H1 (cell line): ENCODE data around the gene AFG1L. TPM values are rescaled to one million over a fixed set of nuclear protein-coding genes. Genes with fewer than 3 reads are reported as not detected.
A peak's percentile ranks its signal among the peaks of the same experiment; 100 is the strongest.

Source experiments
- CTCF ChIA-PET: fragments of 300-600 bp; sonication (Branson Sonifier 250); formaldehyde crosslinking; loops from one replicate; lab custom pipeline; 2021; ENCODE audit not compliant: partially characterized antibody; lab: Charles Lee
- POLR2A ChIA-PET: fragments of 300-600 bp; sonication (Branson Sonifier 250); formaldehyde crosslinking; loops from one replicate; lab custom pipeline; 2021; ENCODE audit warnings: inconsistent platforms; ENCODE audit not compliant: partially characterized antibody; lab: Charles Lee
- DNase-seq, 2 experiments: peaks; one replicate each; pipeline versions ENCODE4 v3.0.0 to v3.0.0-alpha.2; 2010 to 2022; ENCODE audit warnings: low spot score in 2 of 2, low read depth in 1 of 2, mixed read lengths in 1 of 2
- FAIRE-seq: peaks from 2 replicates; lab custom pipeline; 2011; peaks lifted over from hg19 to GRCh38; lab: Jason Lieb, UNC
- H2AFZ ChIP-seq: 2 replicates; pipeline ENCODE4 v1.8.1; 2012; ENCODE audit warnings: low read length, inconsistent platforms
- H2AK5ac ChIP-seq: 2 replicates; pipeline ENCODE4 v1.6.1; 2013; ENCODE audit warnings: low read depth, low read length
- H2BK120ac ChIP-seq: replicated peaks from 2 replicates; pipeline ENCODE3; 2013; ENCODE audit warnings: low read depth, low read length, inconsistent platforms
- H2BK12ac ChIP-seq: 2 replicates; pipeline ENCODE4 v1.6.1; 2013; ENCODE audit warnings: low read depth, low read length
- H2BK15ac ChIP-seq: 2 replicates; pipeline ENCODE4 v1.6.1; 2013; ENCODE audit warnings: low read length
- H2BK20ac ChIP-seq: 2 replicates; pipeline ENCODE4 v1.6.1; 2013; ENCODE audit warnings: low read length
- H2BK5ac ChIP-seq: 2 replicates; pipeline ENCODE4 v1.6.1; 2013; ENCODE audit warnings: low read depth, low read length
- H3K14ac ChIP-seq: 2 replicates; pipeline ENCODE4 v1.6.1; 2013; ENCODE audit warnings: inconsistent platforms; ENCODE audit not compliant: insufficient read length
- H3K18ac ChIP-seq: 2 replicates; pipeline ENCODE4 v1.6.1; 2013; ENCODE audit warnings: low read length; ENCODE audit errors: extremely low read depth
- H3K23ac ChIP-seq: 2 replicates; pipeline ENCODE4 v1.6.1; 2013; ENCODE audit warnings: inconsistent platforms; ENCODE audit not compliant: insufficient read length
- H3K23me2 ChIP-seq: 2 replicates; pipeline ENCODE4 v1.6.1; 2013; ENCODE audit warnings: low read depth, low read length
- H3K27ac ChIP-seq: 2 replicates; pipeline ENCODE4 v1.6.1; 2011; ENCODE audit warnings: low read depth, low read length, inconsistent platforms
- H3K27me3 ChIP-seq, 4 experiments: replicated peaks in 1 of 4; 1 replicate in 1 of 4; 2 replicates in 3 of 4; pipeline versions ENCODE4 v1.6.1 to v1.8.1; 2011 to 2013; ENCODE audit warnings: low read length in 3 of 4, mild to moderate bottlenecking in 3 of 4, inconsistent platforms in 2 of 4, mixed read lengths in 2 of 4, moderate library complexity in 1 of 4; ENCODE audit not compliant: control insufficient read depth in 3 of 4, insufficient read depth in 3 of 4; ENCODE audit errors: extremely low read depth in 1 of 4
- H3K36me3 ChIP-seq, 4 experiments: 2 replicates each; pipeline versions ENCODE4 v1.6.1 to v1.8.1; 2011 to 2013; ENCODE audit warnings: mild to moderate bottlenecking in 4 of 4, low read length in 3 of 4, moderate library complexity in 2 of 4, control low read depth in 1 of 4, inconsistent platforms in 1 of 4; ENCODE audit not compliant: insufficient read depth in 4 of 4, control insufficient read depth in 2 of 4
- H3K4ac ChIP-seq: replicated peaks from 2 replicates; pipeline ENCODE3; 2013; ENCODE audit warnings: low read length, low read depth, mixed read lengths, inconsistent platforms; ENCODE audit not compliant: insufficient read length
- H3K4me1 ChIP-seq, 4 experiments: replicated peaks in 1 of 4; 1 replicate in 1 of 4; 2 replicates in 3 of 4; pipeline versions ENCODE4 v1.6.1 to v1.8.1; 2011 to 2013; ENCODE audit warnings: low read length in 3 of 4, inconsistent platforms in 2 of 4, mixed read lengths in 1 of 4; ENCODE audit not compliant: insufficient read depth in 4 of 4, control insufficient read depth in 3 of 4
- H3K4me2 ChIP-seq, 2 experiments: 2 replicates each; pipeline versions ENCODE4 v1.6.1 to v1.8.1; 2011 to 2013; ENCODE audit warnings: low read depth in 2 of 2, low read length in 2 of 2, control low read depth in 1 of 2, inconsistent platforms in 1 of 2, mild to moderate bottlenecking in 1 of 2; ENCODE audit not compliant: insufficient read depth in 1 of 2
- H3K4me3 ChIP-seq, 4 experiments: fragments of 200-600, 300-600 bp in 1 of 4; sonication (generic), shearing (Covaris generic), sonication (Bioruptor Twin) in 1 of 4; 2 replicates each; pipeline versions ENCODE4 v1.5.1 to v1.8.1; 2011 to 2016; ENCODE audit warnings: low read length in 4 of 4, low read depth in 3 of 4, control low read depth in 2 of 4, inconsistent platforms in 2 of 4, mild to moderate bottlenecking in 2 of 4, mixed read lengths in 1 of 4, moderate library complexity in 1 of 4; ENCODE audit not compliant: insufficient read depth in 2 of 4; ENCODE audit errors: extremely low read depth in 1 of 4
- H3K56ac ChIP-seq: replicated peaks from 2 replicates; pipeline ENCODE3; 2013; ENCODE audit warnings: low read depth, mild to moderate bottlenecking, mixed read lengths, low read length, inconsistent platforms; ENCODE audit not compliant: insufficient read length
- H3K79me1 ChIP-seq: 2 replicates; pipeline ENCODE4 v1.6.1; 2013; ENCODE audit warnings: low read depth, low read length, control low read depth
- H3K79me2 ChIP-seq, 2 experiments: 2 replicates each; pipeline versions ENCODE4 v1.6.1 to v1.8.1; 2012 to 2013; ENCODE audit warnings: low read length in 2 of 2, mild to moderate bottlenecking in 2 of 2, inconsistent platforms in 1 of 2; ENCODE audit not compliant: insufficient read depth in 2 of 2, control insufficient read depth in 1 of 2
- H3K9ac ChIP-seq, 4 experiments: replicated peaks in 1 of 4; 1 replicate in 1 of 4; 2 replicates in 3 of 4; pipeline versions ENCODE4 v1.6.1 to v1.8.1; 2011 to 2013; ENCODE audit warnings: low read depth in 3 of 4, low read length in 3 of 4, control low read depth in 2 of 4, mild to moderate bottlenecking in 2 of 4, moderate library complexity in 2 of 4, inconsistent platforms in 1 of 4; ENCODE audit errors: extremely low read depth in 1 of 4
- H3K9me3 ChIP-seq, 2 experiments: 2 replicates each; pipeline versions ENCODE4 v1.6.1 to v1.8.1; 2012 to 2013; ENCODE audit warnings: mild to moderate bottlenecking in 2 of 2, moderate library complexity in 2 of 2, control low read depth in 1 of 2, inconsistent platforms in 1 of 2, low read depth in 1 of 2, low read length in 1 of 2, mixed read lengths in 1 of 2; ENCODE audit not compliant: insufficient read depth in 2 of 2
- H4K20me1 ChIP-seq, 2 experiments: replicated peaks in 1 of 2; 2 replicates each; pipeline versions ENCODE3 to v1.8.1; 2011 to 2013; ENCODE audit warnings: inconsistent platforms in 2 of 2, low read length in 2 of 2, mild to moderate bottlenecking in 1 of 2; ENCODE audit not compliant: insufficient read depth in 2 of 2, control insufficient read depth in 1 of 2
- H4K5ac ChIP-seq: 2 replicates; pipeline ENCODE4 v1.6.1; 2013; ENCODE audit warnings: low read length, low read depth, mixed read lengths, inconsistent platforms; ENCODE audit not compliant: insufficient read length
- H4K8ac ChIP-seq: 2 replicates; pipeline ENCODE4 v1.8.0; 2013; ENCODE audit warnings: mild to moderate bottlenecking, moderate library complexity, low read length, inconsistent platforms; ENCODE audit not compliant: insufficient read depth; ENCODE audit errors: extremely low read depth
- H4K91ac ChIP-seq: replicated peaks from 2 replicates; pipeline ENCODE3; 2013; ENCODE audit warnings: low read length, mixed read lengths, inconsistent platforms; ENCODE audit not compliant: insufficient read length
- CBX5 ChIP-seq: fragments of 300-800, 300-1000 bp; sonication (generic); IDR thresholded peaks from 2 replicates; pipeline ENCODE4 v1.7.1; 2016; ENCODE audit warnings: antibody characterized with exemption, low read length, low read depth
- CEBPB ChIP-seq: IDR thresholded peaks from 2 replicates; pipeline ENCODE4 v1.6.1; 2012; ENCODE audit warnings: low read depth, low read length
- CREB1 ChIP-seq: IDR thresholded peaks from 2 replicates; pipeline ENCODE4 v1.6.1; 2012; ENCODE audit warnings: inconsistent platforms
- EP300 ChIP-seq, 2 experiments: IDR thresholded peaks; 1 replicate in 1 of 2; 2 replicates in 1 of 2; pipeline ENCODE4 v1.6.1; 2011 to 2012; ENCODE audit warnings: low read depth in 2 of 2, low read length in 2 of 2, mild to moderate bottlenecking in 2 of 2, borderline replicate concordance in 1 of 2, inconsistent platforms in 1 of 2, moderate library complexity in 1 of 2
- KDM4A ChIP-seq: IDR thresholded peaks from one replicate; pipeline ENCODE4 v1.7.1; 2012; ENCODE audit warnings: low read depth, mild to moderate bottlenecking, moderate library complexity, low read length, inconsistent platforms; ENCODE audit not compliant: severe bottlenecking
- KDM5A ChIP-seq: fragments of 200-600 bp; IDR thresholded peaks from 2 replicates; pipeline ENCODE4 v1.7.1; 2012; ENCODE audit warnings: mild to moderate bottlenecking, low read length, inconsistent platforms, mixed read lengths
- MAFK ChIP-seq: IDR thresholded peaks from 2 replicates; pipeline ENCODE4 v1.6.1; 2012; ENCODE audit warnings: low read depth, mild to moderate bottlenecking, improper control_type of control experiment, low read length
- RAD21 ChIP-seq, 2 experiments: IDR thresholded peaks in 1 of 2; conservative IDR thresholded peaks in 1 of 2; 2 replicates each; pipeline ENCODE4 v1.6.1; 2011; ENCODE audit warnings: low read depth in 2 of 2, low read length in 2 of 2, improper control_type of control experiment in 1 of 2, inconsistent platforms in 1 of 2, mild to moderate bottlenecking in 1 of 2, moderate library complexity in 1 of 2
- RXRA ChIP-seq: IDR thresholded peaks from 2 replicates; pipeline ENCODE4 v1.6.1; 2011; ENCODE audit warnings: low read depth, mild to moderate bottlenecking, low read length, moderate library complexity; ENCODE audit not compliant: insufficient read depth
- SIN3A ChIP-seq, 2 experiments: IDR thresholded peaks in 1 of 2; conservative IDR thresholded peaks in 1 of 2; 2 replicates each; pipeline ENCODE4 v1.6.1; 2011 to 2012; ENCODE audit warnings: low read length in 2 of 2, improper control_type of control experiment in 1 of 2, low read depth in 1 of 2, mild to moderate bottlenecking in 1 of 2
- SIX5 ChIP-seq: IDR thresholded peaks from 2 replicates; pipeline ENCODE4 v1.6.1; 2011; ENCODE audit warnings: mild to moderate bottlenecking, low read depth, low read length
- SP2 ChIP-seq: IDR thresholded peaks from 2 replicates; pipeline ENCODE4 v1.6.1; 2012; ENCODE audit warnings: mild to moderate bottlenecking, low read length, inconsistent platforms
- WGBS, 2 experiments: shearing (Covaris generic) in 1 of 2; methylation state at CpG; one replicate each; pipeline versions ENCODE4 v1.1.6 to v1.1.7; 2013 to 2015; ENCODE audit warnings: low lambda C conversion rate in 2 of 2, mixed read lengths in 2 of 2, inconsistent platforms in 1 of 2, low coverage in 1 of 2, missing lambda C conversion rate in 1 of 2; ENCODE audit not compliant: insufficient replicate concordance in 2 of 2, insufficient coverage in 1 of 2, insufficient read length in 1 of 2; ENCODE audit errors: extremely low coverage in 1 of 2, missing lambda C conversion rate in 1 of 2; 5-methylcytosine and 5-hydroxymethylcytosine counted together
- polyA plus RNA-seq, 7 experiments: library from polyadenylated mRNA; depleted of rRNA in 3 of 7; stranded (reverse) in 5 of 7; unstranded in 2 of 7; fragments of >200 nt in 5 of 7; fragments of 200-250 nt in 2 of 7; gene quantifications; 1 replicate in 5 of 7; 2 replicates in 1 of 7; 4 replicates in 1 of 7; pipeline versions ENCODE4 v1.2.1 to v1.2.3, GENCODE V29; 2011 to 2013; ENCODE audit warnings: missing spikeins in 2 of 7, mixed read lengths in 2 of 7
- total RNA-seq: library from RNA; stranded (reverse); fragmentation: NEBNext Ultra II Directional; extraction: Animal tissue kit (Norgen Biotek cat#: 25700); gene quantifications from 2 replicates; pipeline ENCODE4 v1.2.1, GENCODE V29; 2021

AFG1L gene
- total and polyA plus RNA-seq, 2 of the 8 experiments (the other 6 are each of a cell fraction or from before 2014, with no cell fraction given): 0.98 to 5.7 TPM

- Histone ChIP-seq H2AK5ac (no peak overlapping the region), H3K4me3 (no peak overlapping the region), H2BK15ac (no peak overlapping the region), H3K4me2 (no peak overlapping the region), H3K4me1 (no peaks in the 10 kb centered on the region), H3K56ac (no peak overlapping the region), H4K5ac (no peak overlapping the region), H2BK5ac (no peak overlapping the region), H3K79me1 (no peaks in the 10 kb centered on the region), H3K79me2 (no peaks in the 10 kb centered on the region), H3K27me3 (no peaks in the 10 kb centered on the region), H4K91ac (no peak overlapping the region), H3K9me3 (no peaks in the 10 kb centered on the region), H3K9ac (no peak overlapping the region), H3K18ac (no peak overlapping the region), H3K14ac (no peak overlapping the region), H4K20me1 (peaks cover 1% of the 10 kb centered on the region in 2 experiments), H3K27ac (no peak overlapping the region), H4K8ac (no peak overlapping the region), H3K23me2 (no peaks in the 10 kb centered on the region), H2BK20ac (no peak overlapping the region), H3K4ac (no peak overlapping the region), H2BK120ac (no peak overlapping the region), H2BK12ac (no peak overlapping the region), H2AFZ (no peak overlapping the region), H3K23ac (no peak overlapping the region), H3K36me3 (no peaks in the 10 kb centered on the region)
- ChIA-PET POLR2A (no interaction called here), CTCF (interaction anchor here (0.8 to 1.4 kb wide), 8 partner anchors 8 to 126 kb away, joined by 3 to 7 read pairs (median 4); no protein-coding TSS in a partner anchor)
- no peak for FAIRE-seq
- whole genome bisulfite sequencing, 2 experiments: 88% methylated on average over 5 of the region's 5 CpGs; no CpG with 5 or more reads in 1 of the 2 experiments
- DNase-seq: no peak
- no peak for TF ChIP-seq SIX5
- no peak for TF ChIP-seq MAFK
- no peak for TF ChIP-seq EP300 (IDR thresholded peaks at IDR 0.05; ENCODE audit: borderline replicate concordance in 1 of 2, low read depth in 2 of 2, low read length in 2 of 2)
- TF ChIP-seq KDM4A: no peak
- peak; percentile 44; the same call in 1 of the 2 replicates for TF ChIP-seq CEBPB
- no peak for TF ChIP-seq CBX5
- no peak for TF ChIP-seq RXRA
- TF ChIP-seq SP2: no peak
- peak; percentile 60 to 61 for TF ChIP-seq RAD21 (IDR thresholded peaks at IDR 0.05 in 1 of 2, conservative IDR thresholded peaks at IDR 0.05 in 1 of 2; ENCODE audit: low read depth in 2 of 2, low read length in 2 of 2)
- no peak for TF ChIP-seq SIN3A (conservative IDR thresholded peaks at IDR 0.05 in 1 of 2, IDR thresholded peaks at IDR 0.05 in 1 of 2; ENCODE audit: low read depth in 1 of 2, low read length in 2 of 2)
- no peak for TF ChIP-seq KDM5A
- no peak for TF ChIP-seq CREB1
Observed at GRCh38 chr6:108359901-108360882, 65.3 kb downstream of the AFG1L start.
